HL-60 (cell line): ENCODE results near the gene TMOD3.

Experiments used
- GABPA ChIP-seq: IDR thresholded peaks from 2 replicates; pipeline ENCODE4 v1.6.1; 2012; ENCODE audit warnings: low read depth
- POLR2AphosphoS5 ChIP-seq: IDR thresholded peaks from 2 replicates; pipeline ENCODE4 v1.6.1; 2012; ENCODE audit warnings: low read depth
- REST ChIP-seq: IDR thresholded peaks from 2 replicates; pipeline ENCODE4 v1.6.1; 2012; ENCODE audit warnings: low read depth; ENCODE audit not compliant: insufficient replicate concordance
- SPI1 ChIP-seq: IDR thresholded peaks from 2 replicates; pipeline ENCODE4 v1.6.1; 2012; ENCODE audit warnings: low read depth, mild to moderate bottlenecking, borderline replicate concordance
- TF ChIP-seq, protein P1 (sequence below): IDR thresholded peaks from one replicate; pipeline ENCODE4 v1.5.1; 2011; ENCODE audit warnings: low read length, control low read depth, inconsistent platforms; ENCODE audit not compliant: insufficient read depth

GRCh38 chr15:51924156-51925068 is 95.0 kb downstream of the TMOD3 start:
- TF ChIP-seq POLR2AphosphoS5 (no peak), REST (no peak), SPI1 (no peak), GABPA (no peak)
- TF ChIP-seq, protein P1, sequence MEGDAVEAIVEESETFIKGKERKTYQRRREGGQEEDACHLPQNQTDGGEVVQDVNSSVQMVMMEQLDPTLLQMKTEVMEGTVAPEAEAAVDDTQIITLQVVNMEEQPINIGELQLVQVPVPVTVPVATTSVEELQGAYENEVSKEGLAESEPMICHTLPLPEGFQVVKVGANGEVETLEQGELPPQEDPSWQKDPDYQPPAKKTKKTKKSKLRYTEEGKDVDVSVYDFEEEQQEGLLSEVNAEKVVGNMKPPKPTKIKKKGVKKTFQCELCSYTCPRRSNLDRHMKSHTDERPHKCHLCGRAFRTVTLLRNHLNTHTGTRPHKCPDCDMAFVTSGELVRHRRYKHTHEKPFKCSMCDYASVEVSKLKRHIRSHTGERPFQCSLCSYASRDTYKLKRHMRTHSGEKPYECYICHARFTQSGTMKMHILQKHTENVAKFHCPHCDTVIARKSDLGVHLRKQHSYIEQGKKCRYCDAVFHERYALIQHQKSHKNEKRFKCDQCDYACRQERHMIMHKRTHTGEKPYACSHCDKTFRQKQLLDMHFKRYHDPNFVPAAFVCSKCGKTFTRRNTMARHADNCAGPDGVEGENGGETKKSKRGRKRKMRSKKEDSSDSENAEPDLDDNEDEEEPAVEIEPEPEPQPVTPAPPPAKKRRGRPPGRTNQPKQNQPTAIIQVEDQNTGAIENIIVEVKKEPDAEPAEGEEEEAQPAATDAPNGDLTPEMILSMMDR = no peak
